Vagina (tissue), 2 donors: ENCODE measurements around the gene WDR7. TPM values are rescaled to one million over a fixed set of nuclear protein-coding genes. Genes with fewer than 3 reads are reported as not detected.
A peak's percentile ranks its signal among the peaks of the same experiment; 100 is the strongest.

Source experiments
- DNase-seq, 2 donors: peaks; one replicate each; pipeline ENCODE4 v3.0.0-alpha.2; 2017; ENCODE audit errors: extremely low spot score in 2 of 2
- H3K27ac ChIP-seq: fragments of 200-600 bp; sonication (generic); one replicate; pipeline ENCODE4 v1.5.1; 2019
- H3K27me3 ChIP-seq: fragments of 200-600 bp; sonication (generic); one replicate; pipeline ENCODE4 v1.5.1; 2019
- H3K36me3 ChIP-seq, 2 donors: fragments of 200-600 bp; sonication (generic); one replicate each; pipeline ENCODE4 v1.5.1; 2017 to 2019
- H3K4me1 ChIP-seq: fragments of 200-600 bp; sonication (generic); one replicate; pipeline ENCODE4 v1.5.1; 2019
- H3K4me3 ChIP-seq, 2 donors: fragments of 200-600 bp; sonication (generic); 1 replicate in 1 of 2; 2 replicates in 1 of 2; pipeline ENCODE4 v1.5.1; 2016 to 2019
- H3K9me3 ChIP-seq: fragments of 200-600 bp; sonication (generic); one replicate; pipeline ENCODE4 v1.5.1; 2019
- CTCF ChIP-seq, 3 experiments: fragments of 450-650 bp in 2 of 3; fragments of 200-600 bp in 1 of 3; sonication (generic) in 1 of 3; IDR thresholded peaks; one replicate each; pipeline ENCODE4 v1.5.1; 2017 to 2019; ENCODE audit warnings: antibody characterized with exemption in 3 of 3, mild to moderate bottlenecking in 2 of 3, moderate library complexity in 2 of 3
- POLR2A ChIP-seq, 2 donors: fragments of 450-650 bp; IDR thresholded peaks; one replicate each; pipeline ENCODE4 v1.6.1; 2017; ENCODE audit warnings: antibody characterized with exemption in 2 of 2, mild to moderate bottlenecking in 2 of 2, moderate library complexity in 2 of 2
- POLR2AphosphoS5 ChIP-seq, 2 donors: sonication (generic); formaldehyde crosslinking; IDR thresholded peaks; one replicate each; pipeline ENCODE4 v1.9.0; 2017; ENCODE audit warnings: antibody characterized with exemption in 2 of 2, mild to moderate bottlenecking in 2 of 2, low read depth in 1 of 2; ENCODE audit not compliant: insufficient read depth in 1 of 2
- intact Hi-C: fragments of 100-400 bp; cut with DNase I; formaldehyde crosslinking; loops from one replicate; pipeline ENCODE4 v1.15.1; 2023
- total RNA-seq: library from RNA; depleted of rRNA; stranded (reverse); fragments of >200 nt; gene quantifications from one replicate; pipeline ENCODE4 v1.2.3, GENCODE V29; 2016

Gene WDR7
- total RNA-seq, 1 donor from 2014 or later, result 26.3 TPM

DNA sequence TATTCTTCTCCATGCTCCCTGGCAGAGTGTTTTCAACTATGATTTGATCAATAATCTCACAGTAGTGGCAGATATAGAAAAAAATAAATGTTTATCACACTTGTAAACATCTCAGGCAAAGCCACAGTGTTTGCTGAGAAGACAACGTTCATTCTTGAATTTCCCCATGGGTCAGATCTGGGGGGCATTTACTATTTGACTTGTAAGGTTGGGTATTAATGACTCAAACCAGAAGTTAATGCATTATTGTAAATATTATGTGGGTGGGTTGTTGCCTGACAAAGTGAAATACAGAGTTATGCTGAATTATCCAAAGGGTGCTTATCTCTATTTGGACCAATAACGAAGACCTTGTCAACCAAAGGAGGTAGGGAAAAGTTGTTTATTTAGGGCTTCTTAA is 346.0 kb downstream of the WDR7 start:
- H3K9me3 ChIP-seq, result no peaks in the 10 kb centered on the region
- TF ChIP-seq CTCF (IDR thresholded peaks at IDR 0.05) (no peak), POLR2A (IDR thresholded peaks at IDR 0.05) (no peak), POLR2AphosphoS5 (IDR thresholded peaks at IDR 0.05; ENCODE audit: insufficient read depth in 1 of 2, low read depth in 1 of 2) (no peak)
- H3K36me3 ChIP-seq, result no peaks in the 10 kb centered on the region
- no peaks in the 10 kb centered on the region for H3K4me1 ChIP-seq
- no peak overlapping the region for H3K27ac ChIP-seq
- no peak for DNase-seq
- intact Hi-C loops, result no loop called here
- no peak overlapping the region for H3K4me3 ChIP-seq
- no peaks in the 10 kb centered on the region for H3K27me3 ChIP-seq

DNA sequence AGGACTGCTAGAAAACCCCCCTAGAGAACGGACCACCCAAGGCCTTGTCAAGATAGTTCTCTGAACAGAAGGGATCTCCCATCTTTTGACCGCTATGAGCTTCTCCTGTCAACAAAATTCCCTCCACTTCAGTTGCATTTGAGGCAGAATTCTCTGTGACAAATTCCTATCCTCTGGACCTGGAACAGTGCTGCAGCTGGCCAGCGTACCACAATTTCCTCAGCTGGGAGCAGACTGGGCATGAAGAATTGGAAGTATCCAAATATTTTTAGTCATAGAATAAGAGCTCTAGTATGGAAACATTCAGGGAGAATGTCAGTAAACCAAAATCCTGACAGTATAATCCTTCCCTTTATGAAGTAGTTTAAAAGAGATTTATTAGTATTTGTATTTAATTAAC is 348.7 kb downstream of the WDR7 start:
- Histone ChIP-seq H3K9me3 (no peaks in the 10 kb centered on the region), H3K36me3 (no peaks in the 10 kb centered on the region), H3K4me1 (no peaks in the 10 kb centered on the region), H3K27ac (no peak overlapping the region), H3K27me3 (no peaks in the 10 kb centered on the region), H3K4me3 (no peak overlapping the region)
- TF ChIP-seq POLR2AphosphoS5 (IDR thresholded peaks at IDR 0.05; ENCODE audit: insufficient read depth in 1 of 2, low read depth in 1 of 2) (no peak), POLR2A (IDR thresholded peaks at IDR 0.05) (no peak), CTCF (IDR thresholded peaks at IDR 0.05) (no peak)
- intact Hi-C loops, result no loop called here
- DNase-seq, result no peak

DNA sequence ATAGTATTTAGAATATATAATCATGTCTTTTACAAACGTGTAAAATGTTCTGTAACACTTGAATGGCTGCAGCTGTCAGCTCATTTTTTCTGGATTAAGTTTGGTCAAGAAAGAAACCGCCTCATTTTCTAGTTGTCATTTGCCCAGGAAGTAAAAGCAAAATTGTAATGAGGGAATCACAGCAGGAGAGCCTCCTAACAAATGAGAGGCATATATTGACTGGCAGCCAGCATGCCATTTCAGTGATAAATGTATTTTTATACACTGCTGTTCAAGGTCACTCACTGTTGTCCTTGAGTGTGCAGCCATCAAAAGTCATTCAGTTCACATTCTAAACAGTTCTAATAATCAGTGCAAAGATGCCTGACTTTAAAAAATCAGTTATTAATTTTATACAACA is 351.5 kb downstream of the WDR7 start:
- no peak for DNase-seq
- Histone ChIP-seq H3K4me3 (no peak overlapping the region), H3K27ac (no peak overlapping the region), H3K9me3 (no peaks in the 10 kb centered on the region), H3K27me3 (no peaks in the 10 kb centered on the region), H3K4me1 (no peaks in the 10 kb centered on the region), H3K36me3 (no peaks in the 10 kb centered on the region)
- intact Hi-C loops, result no loop called here
- no peak for TF ChIP-seq POLR2AphosphoS5 (IDR thresholded peaks at IDR 0.05; ENCODE audit: insufficient read depth in 1 of 2, low read depth in 1 of 2)
- TF ChIP-seq CTCF (IDR thresholded peaks at IDR 0.05), result no peak

GRCh38 chr18:57003342-57003741 is 352.2 kb downstream of the WDR7 start:
- intact Hi-C loops, result no loop called here
- no peaks in the 10 kb centered on the region for H3K4me1 ChIP-seq
- H3K27me3 ChIP-seq, result no peaks in the 10 kb centered on the region
- H3K4me3 ChIP-seq, result no peak overlapping the region
- no peaks in the 10 kb centered on the region for H3K36me3 ChIP-seq
- DNase-seq, result no peak
- no peak overlapping the region for H3K27ac ChIP-seq
- no peak for TF ChIP-seq POLR2AphosphoS5 (IDR thresholded peaks at IDR 0.05; ENCODE audit: insufficient read depth in 1 of 2, low read depth in 1 of 2)
- no peak for TF ChIP-seq POLR2A (IDR thresholded peaks at IDR 0.05)
- TF ChIP-seq CTCF (IDR thresholded peaks at IDR 0.05), result no peak
- H3K9me3 ChIP-seq, result no peaks in the 10 kb centered on the region

- TF ChIP-seq POLR2A (IDR thresholded peaks at IDR 0.05), result no peak
- TF ChIP-seq POLR2AphosphoS5 (IDR thresholded peaks at IDR 0.05; ENCODE audit: insufficient read depth in 1 of 2, low read depth in 1 of 2), result peak in 1 of 2 donors; percentile 22
- no peak for TF ChIP-seq CTCF (IDR thresholded peaks at IDR 0.05)
- H3K4me1 ChIP-seq, result no peaks in the 10 kb centered on the region
- no peaks in the 10 kb centered on the region for H3K27me3 ChIP-seq
- intact Hi-C loops, result no loop called here
- no peaks in the 10 kb centered on the region for H3K36me3 ChIP-seq
- no peak for DNase-seq
- no peaks in the 10 kb centered on the region for H3K9me3 ChIP-seq
- H3K27ac ChIP-seq, result no peak overlapping the region
- no peak overlapping the region for H3K4me3 ChIP-seq
These were observed 353.4 kb downstream of the WDR7 start for GRCh38 chr18:57004366-57005121.
